Activated naive CD4-positive, alpha-beta T cell treated with anti-CD3 and anti-CD28 coated beads, Interleukin-2, amount 10 ng/mL, durations not matched to agents 7 days and 5 days (primary cell): ENCODE results near the gene GATA5.
"Not testable (repeated sequence)": the region's sequence is repeated elsewhere in the genome, so short reads cannot be mapped to it uniquely, and the experiment has no call there.

Experiments used
- CTCF ChIA-PET: fragments of 350-600 bp; sonication (Branson Sonifier 250); formaldehyde crosslinking; loops from one replicate; lab custom pipeline; 2021; ENCODE audit warnings: antibody characterized with exemption; lab: Charles Lee
- DNase-seq: peaks from one replicate; pipeline ENCODE4 v3.0.0-alpha.2; 2020
- H3K27ac Mint-ChIP-seq: one replicate; pipeline ENCODE4 v1.8.0; 2021; ENCODE audit warnings: mild to moderate bottlenecking, moderate library complexity, mixed read lengths
- H3K27me3 Mint-ChIP-seq: one replicate; pipeline ENCODE4 v1.8.0; 2021; ENCODE audit warnings: mild to moderate bottlenecking, mixed read lengths
- H3K36me3 Mint-ChIP-seq: one replicate; pipeline ENCODE4 v1.8.0; 2021; ENCODE audit warnings: mixed read lengths
- H3K4me1 Mint-ChIP-seq: one replicate; pipeline ENCODE4 v1.8.0; 2021; ENCODE audit warnings: mixed read lengths
- H3K4me3 Mint-ChIP-seq: one replicate; pipeline ENCODE4 v1.8.0; 2021; ENCODE audit warnings: mild to moderate bottlenecking, moderate library complexity, mixed read lengths
- H3K9me3 Mint-ChIP-seq: one replicate; pipeline ENCODE4 v1.8.0; 2021; ENCODE audit warnings: mixed read lengths

Gene GATA5

GRCh38 chr20:62437496-62437895 lies 38.3 kb downstream of the GATA5 start:
- H3K4me3 Mint-ChIP-seq = no peak overlapping the region
- no peak for DNase-seq
- CTCF ChIA-PET = no interaction called here
- no peaks in the 10 kb centered on the region for H3K9me3 Mint-ChIP-seq
- peaks cover 45% of the 10 kb centered on the region for H3K27me3 Mint-ChIP-seq
- H3K27ac Mint-ChIP-seq = no peak overlapping the region
- no peaks in the 10 kb centered on the region for H3K4me1 Mint-ChIP-seq
- no peaks in the 10 kb centered on the region for H3K36me3 Mint-ChIP-seq

- H3K36me3 Mint-ChIP-seq = no peaks in the 10 kb centered on the region
- CTCF ChIA-PET = no interaction called here
- H3K4me1 Mint-ChIP-seq = no peaks in the 10 kb centered on the region
- no peak for DNase-seq
- peaks cover 49% of the 10 kb centered on the region for H3K27me3 Mint-ChIP-seq
- no peak overlapping the region for H3K4me3 Mint-ChIP-seq
- no peak overlapping the region for H3K27ac Mint-ChIP-seq
- no peaks in the 10 kb centered on the region for H3K9me3 Mint-ChIP-seq
Measured at GRCh38 chr20:62436692-62437091, 39.1 kb downstream of the GATA5 start.

GRCh38 chr20:62433658-62434497 lies 41.9 kb downstream of the GATA5 start:
- DNase-seq = no peak
- Mint-ChIP-seq H3K27me3 (peaks cover 55% of the 10 kb centered on the region), H3K4me3 (no peak overlapping the region), H3K27ac (no peak overlapping the region), H3K9me3 (no peaks in the 10 kb centered on the region), H3K36me3 (no peaks in the 10 kb centered on the region), H3K4me1 (no peaks in the 10 kb centered on the region)
- CTCF ChIA-PET = no interaction called here

GRCh38 chr20:62430866-62431447 lies 44.8 kb downstream of the GATA5 start:
- CTCF ChIA-PET = no interaction called here
- no peak overlapping the region for H3K4me3 Mint-ChIP-seq
- no peaks in the 10 kb centered on the region for H3K36me3 Mint-ChIP-seq
- peaks cover 48% of the 10 kb centered on the region for H3K27me3 Mint-ChIP-seq
- no peak overlapping the region for H3K27ac Mint-ChIP-seq
- no peak for DNase-seq
- no peaks in the 10 kb centered on the region for H3K9me3 Mint-ChIP-seq
- H3K4me1 Mint-ChIP-seq = no peaks in the 10 kb centered on the region

GRCh38 chr20:62430311-62430853 lies 45.4 kb downstream of the GATA5 start:
- H3K36me3 Mint-ChIP-seq = no peaks in the 10 kb centered on the region
- CTCF ChIA-PET = no interaction called here
- H3K27me3 Mint-ChIP-seq = peaks cover 42% of the 10 kb centered on the region
- no peak for DNase-seq
- H3K9me3 Mint-ChIP-seq = no peaks in the 10 kb centered on the region
- H3K27ac Mint-ChIP-seq = no peak overlapping the region
- no peaks in the 10 kb centered on the region for H3K4me1 Mint-ChIP-seq
- H3K4me3 Mint-ChIP-seq = no peak overlapping the region

GRCh38 chr20:62429455-62430310 lies 46.1 kb downstream of the GATA5 start:
- H3K36me3 Mint-ChIP-seq = no peaks in the 10 kb centered on the region
- peaks cover 35% of the 10 kb centered on the region for H3K27me3 Mint-ChIP-seq
- no peak for DNase-seq
- CTCF ChIA-PET = no interaction called here
- no peaks in the 10 kb centered on the region for H3K9me3 Mint-ChIP-seq
- H3K4me3 Mint-ChIP-seq = no peak overlapping the region
- H3K27ac Mint-ChIP-seq = no peak overlapping the region
- H3K4me1 Mint-ChIP-seq = no peaks in the 10 kb centered on the region

- DNase-seq = no peak
- peaks cover 25% of the 10 kb centered on the region for H3K27me3 Mint-ChIP-seq
- no peaks in the 10 kb centered on the region for H3K4me1 Mint-ChIP-seq
- no peaks in the 10 kb centered on the region for H3K36me3 Mint-ChIP-seq
- no peak overlapping the region for H3K4me3 Mint-ChIP-seq
- CTCF ChIA-PET = no interaction called here
- H3K9me3 Mint-ChIP-seq = no peaks in the 10 kb centered on the region
- H3K27ac Mint-ChIP-seq = no peak overlapping the region
Measured at GRCh38 chr20:62428396-62429295, 47.1 kb downstream of the GATA5 start.

GRCh38 chr20:62428002-62428372 lies 47.8 kb downstream of the GATA5 start:
- CTCF ChIA-PET = no interaction called here

GRCh38 chr20:62427172-62428001 lies 48.4 kb downstream of the GATA5 start, which contains the start of gene RBBP8NL:
Gene RBBP8NL, minus strand, starts transcription at chr20:62427539. Its CDS starts 7,892 bp downstream, at chr20:62419647.
- peaks cover 15% of the 10 kb centered on the region for H3K27me3 Mint-ChIP-seq
- DNase-seq = no peak
- no peak within 1 kb of the TSS for H3K4me3 Mint-ChIP-seq
- no peaks in the 10 kb centered on the region for H3K9me3 Mint-ChIP-seq
- H3K36me3 Mint-ChIP-seq = no peaks in the 10 kb centered on the region
- H3K27ac Mint-ChIP-seq = no peak within 1 kb of the TSS
- CTCF ChIA-PET = no interaction called here
- H3K4me1 Mint-ChIP-seq = no peaks in the 10 kb centered on the region

More at GRCh38 chr20:62428002-62428372, 47.8 kb downstream of the GATA5 start:
- no peaks in the 10 kb centered on the region for H3K4me1 Mint-ChIP-seq
- H3K9me3 Mint-ChIP-seq = no peaks in the 10 kb centered on the region
- peaks cover 21% of the 10 kb centered on the region for H3K27me3 Mint-ChIP-seq
- no peak overlapping the region for H3K4me3 Mint-ChIP-seq
- H3K36me3 Mint-ChIP-seq = no peaks in the 10 kb centered on the region
- no peak overlapping the region for H3K27ac Mint-ChIP-seq
- DNase-seq = no peak

- H3K36me3 Mint-ChIP-seq = no peaks in the 10 kb centered on the region
- DNase-seq = no peak
- no peak overlapping the region for H3K4me3 Mint-ChIP-seq
- H3K9me3 Mint-ChIP-seq = no peaks in the 10 kb centered on the region
- CTCF ChIA-PET = no interaction called here
- peaks cover 12% of the 10 kb centered on the region for H3K27me3 Mint-ChIP-seq
- H3K27ac Mint-ChIP-seq = no peak overlapping the region
- H3K4me1 Mint-ChIP-seq = no peaks in the 10 kb centered on the region
Measured at GRCh38 chr20:62426699-62427131, 49.1 kb downstream of the GATA5 start.

- peaks cover 12% of the 10 kb centered on the region for H3K27me3 Mint-ChIP-seq
- H3K27ac Mint-ChIP-seq, H3K4me3 Mint-ChIP-seq, CTCF ChIA-PET, H3K4me1 Mint-ChIP-seq, DNase-seq, H3K36me3 Mint-ChIP-seq, H3K9me3 Mint-ChIP-seq: not testable (repeated sequence)
Measured at GRCh38 chr20:62426059-62426348, 49.8 kb downstream of the GATA5 start.

- H3K4me1 Mint-ChIP-seq = no peaks in the 10 kb centered on the region
- H3K36me3 Mint-ChIP-seq = no peaks in the 10 kb centered on the region
- H3K4me3 Mint-ChIP-seq = no peak overlapping the region
- CTCF ChIA-PET = no interaction called here
- peaks cover 4% of the 10 kb centered on the region for H3K9me3 Mint-ChIP-seq
- H3K27me3 Mint-ChIP-seq = peaks cover 12% of the 10 kb centered on the region
- no peak for DNase-seq
- no peak overlapping the region for H3K27ac Mint-ChIP-seq
Measured at GRCh38 chr20:62425281-62426058, 50.3 kb downstream of the GATA5 start.
